Activated CD4-positive, alpha-beta T cell treated with anti-CD3 and anti-CD28 coated beads, Interleukin-2, Interleukin-6, amounts not matched to agents 100 ng/mL and 50 ng/mL, durations not matched to agents 16 hours and 8 hours (primary cell): ENCODE results near the gene PDRG1.

Source experiments
- DNase-seq: peaks from one replicate; pipeline ENCODE4 v3.0.0-alpha.2; 2020

Gene PDRG1

DNA sequence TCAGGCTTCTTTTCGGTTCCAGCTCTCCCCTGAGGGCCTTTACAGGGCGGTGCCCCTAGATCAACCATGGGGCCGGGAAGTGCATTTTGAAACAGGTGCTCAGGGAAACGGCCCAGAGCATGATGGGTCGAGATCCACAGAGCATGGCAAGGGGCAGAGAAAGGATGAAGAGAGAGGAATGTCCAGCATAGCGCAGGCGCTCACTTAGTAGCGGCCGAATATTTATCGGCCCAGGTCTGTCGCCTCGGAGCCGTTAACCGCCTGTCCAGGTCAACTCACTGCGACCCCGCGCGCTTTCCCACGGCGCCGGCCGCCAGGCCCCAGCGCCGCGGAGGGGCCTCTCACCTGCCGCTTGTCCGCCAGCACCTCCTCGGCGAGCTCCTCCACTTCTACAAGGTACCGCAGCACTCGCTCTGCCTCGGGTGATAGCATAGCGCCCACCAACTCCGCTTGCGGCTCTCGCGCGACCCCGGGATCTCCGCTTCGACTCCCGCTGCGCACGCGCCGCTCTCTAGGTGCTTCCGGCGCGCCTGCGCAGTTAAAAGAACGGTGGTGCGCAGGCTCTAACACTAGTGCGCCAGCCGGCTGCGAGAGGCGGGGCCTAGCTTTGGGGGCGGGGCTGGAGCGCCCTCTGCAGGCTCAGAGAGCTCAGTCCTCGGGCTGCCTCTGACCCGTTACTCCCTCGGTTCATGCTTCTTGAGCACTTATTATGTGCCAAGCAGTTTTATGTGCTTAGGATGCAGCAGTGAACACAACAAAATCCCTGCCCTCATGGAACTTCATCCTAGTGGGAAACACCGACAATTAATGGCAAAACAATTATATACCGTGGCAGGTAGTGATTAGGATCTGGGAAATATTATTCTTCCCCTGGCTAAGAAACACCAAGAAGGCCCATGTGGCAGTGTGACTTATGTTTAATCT, at the start of gene PDRG1:
TSS of gene PDRG1 (minus strand) at position 517 of the 924 bp plus-strand sequence. CDS start at position 432, 85 bp downstream.
- DNase-seq = peak; percentile 97

DNA sequence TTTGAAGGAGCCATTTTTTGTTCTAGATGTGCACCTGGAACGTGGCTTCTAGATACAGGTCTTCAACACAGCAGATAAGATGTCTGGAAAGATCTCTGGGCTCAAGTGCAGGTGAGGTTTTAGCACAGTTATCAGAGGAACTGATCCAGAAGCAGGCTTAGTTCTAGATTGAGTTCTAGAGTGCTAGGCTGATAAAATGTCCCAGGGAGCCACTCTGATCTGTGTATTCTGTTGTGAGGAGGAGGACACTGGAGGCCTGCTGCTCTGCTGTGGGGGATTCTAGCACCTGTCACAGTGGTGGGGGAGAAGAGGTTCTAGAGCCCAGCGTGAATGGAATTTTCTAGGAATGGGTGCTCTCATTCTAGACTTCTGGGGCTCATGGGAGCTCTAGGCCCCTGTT, 46.4 kb upstream of the PDRG1 start:
- DNase-seq = no peak

DNA sequence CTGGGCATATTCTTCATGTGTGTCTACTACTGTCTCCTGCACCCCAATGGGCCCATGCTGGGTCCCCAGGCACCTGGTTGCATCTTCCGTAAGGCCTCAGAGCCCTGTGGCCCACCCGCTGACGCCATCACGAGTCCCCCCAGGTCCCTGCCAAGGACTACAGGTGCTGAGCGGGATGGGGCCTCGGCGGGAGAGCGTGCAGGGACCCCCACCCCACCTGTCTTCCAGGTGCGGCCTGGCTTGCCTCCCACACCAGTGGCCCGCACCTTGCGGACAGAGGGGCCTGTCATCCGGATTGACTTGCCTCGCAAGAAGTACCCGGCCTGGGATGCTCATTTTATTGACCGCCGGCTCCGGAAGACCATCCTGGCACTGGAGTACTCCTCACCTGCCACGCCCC, 45.1 kb upstream of the PDRG1 start:
- no peak for DNase-seq

DNA sequence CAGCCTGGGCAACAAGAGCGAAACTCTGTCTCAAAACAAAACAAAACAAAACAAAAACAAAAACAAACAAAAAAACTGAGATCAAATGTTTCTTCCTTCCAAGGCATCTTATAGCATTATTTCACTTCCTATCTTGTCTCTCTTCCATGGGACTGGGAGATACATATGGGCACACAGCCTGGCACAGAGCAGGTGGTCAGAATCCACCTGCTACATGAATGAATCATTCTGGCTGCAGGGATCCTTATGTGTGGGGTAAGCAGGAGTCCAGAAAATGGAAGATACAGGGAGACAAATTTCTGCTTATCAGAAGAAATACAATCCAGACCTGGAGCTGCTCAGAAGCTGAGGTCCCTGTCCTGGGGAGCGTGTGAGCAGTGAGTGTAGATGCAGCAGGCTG, 40.2 kb upstream of the PDRG1 start:
- DNase-seq = no peak

DNA sequence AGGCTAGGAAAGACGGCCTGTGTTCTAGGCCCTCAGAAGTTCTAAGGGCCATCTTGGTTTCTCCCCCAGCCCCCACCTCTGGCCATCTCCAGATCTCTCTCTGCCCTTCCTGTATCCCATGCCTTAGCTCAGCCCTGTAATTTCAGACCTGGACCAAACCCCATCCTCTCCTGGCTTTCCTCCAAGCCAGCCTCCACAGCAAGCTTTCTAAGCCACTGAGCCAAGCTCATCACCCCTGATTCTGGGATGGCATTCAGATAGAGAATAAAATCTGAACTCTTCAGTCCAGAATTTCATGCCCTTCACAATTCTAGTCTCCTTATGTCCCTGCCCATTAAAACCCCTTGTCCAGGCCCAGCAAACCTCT, 39.5 kb upstream of the PDRG1 start:
- no peak for DNase-seq

DNA sequence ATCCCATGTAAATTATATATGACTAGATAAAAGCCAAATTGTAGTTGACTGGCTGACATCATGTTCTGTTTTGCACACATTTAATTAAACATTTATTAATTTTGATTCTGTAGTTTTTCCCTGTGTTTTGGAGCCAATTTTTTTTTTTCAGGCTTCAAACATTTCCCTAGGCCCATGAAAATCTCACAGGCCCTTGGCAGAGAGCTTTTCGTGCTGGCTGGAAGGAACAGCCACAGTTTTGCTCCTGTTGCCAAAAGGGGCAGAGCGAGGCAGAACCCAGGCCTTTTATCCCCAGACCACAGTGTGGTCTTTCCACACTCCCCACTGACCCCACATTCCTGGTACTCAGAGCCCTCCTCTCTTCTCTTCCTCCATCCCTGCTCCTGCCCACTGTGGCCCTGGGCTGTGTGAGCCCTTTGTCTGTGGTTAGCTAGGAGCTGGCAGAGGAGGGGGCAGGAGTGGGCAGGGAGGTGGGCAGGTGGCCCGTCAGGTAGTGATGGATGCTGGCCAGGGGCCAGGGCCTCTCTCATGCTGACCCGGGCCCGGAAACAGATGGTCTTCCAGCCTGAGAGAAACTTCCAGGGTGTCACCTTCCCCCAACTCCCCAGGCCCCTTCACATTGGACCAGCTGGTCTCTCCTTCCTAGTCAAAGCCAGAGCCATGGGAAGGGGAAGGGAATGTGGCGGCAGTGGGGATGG, 38.9 kb upstream of the PDRG1 start:
- DNase-seq = no peak

DNA sequence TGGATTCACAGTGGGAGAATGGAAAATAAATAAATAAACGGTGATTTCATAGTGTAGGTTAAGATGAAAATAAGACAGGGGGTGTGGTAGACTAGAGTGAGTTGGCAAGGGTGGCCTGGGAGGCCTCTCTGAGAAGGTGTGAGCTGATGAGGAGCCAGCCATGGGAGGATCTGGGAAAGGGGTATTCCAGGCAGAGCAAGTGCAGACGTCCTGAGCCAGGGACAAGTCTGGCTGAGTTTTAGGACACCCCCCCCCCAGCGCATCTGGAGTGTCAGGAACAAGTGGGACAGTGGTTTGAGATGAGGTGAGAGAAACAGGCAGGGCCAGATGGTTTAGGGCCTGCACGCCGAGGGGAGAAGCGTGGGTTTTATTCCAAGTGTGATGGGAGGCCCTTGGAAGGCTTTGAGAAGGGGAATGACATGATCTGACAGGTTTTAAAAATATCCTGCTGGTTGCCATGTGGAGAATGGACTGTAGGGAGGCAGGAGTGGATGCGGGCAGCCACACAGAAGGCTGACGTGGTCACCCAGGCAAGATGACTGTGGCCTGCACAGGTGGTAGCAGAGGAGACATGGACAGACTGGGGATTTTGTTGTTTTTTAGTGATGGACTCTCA, 37.3 kb upstream of the PDRG1 start:
- no peak for DNase-seq

DNA sequence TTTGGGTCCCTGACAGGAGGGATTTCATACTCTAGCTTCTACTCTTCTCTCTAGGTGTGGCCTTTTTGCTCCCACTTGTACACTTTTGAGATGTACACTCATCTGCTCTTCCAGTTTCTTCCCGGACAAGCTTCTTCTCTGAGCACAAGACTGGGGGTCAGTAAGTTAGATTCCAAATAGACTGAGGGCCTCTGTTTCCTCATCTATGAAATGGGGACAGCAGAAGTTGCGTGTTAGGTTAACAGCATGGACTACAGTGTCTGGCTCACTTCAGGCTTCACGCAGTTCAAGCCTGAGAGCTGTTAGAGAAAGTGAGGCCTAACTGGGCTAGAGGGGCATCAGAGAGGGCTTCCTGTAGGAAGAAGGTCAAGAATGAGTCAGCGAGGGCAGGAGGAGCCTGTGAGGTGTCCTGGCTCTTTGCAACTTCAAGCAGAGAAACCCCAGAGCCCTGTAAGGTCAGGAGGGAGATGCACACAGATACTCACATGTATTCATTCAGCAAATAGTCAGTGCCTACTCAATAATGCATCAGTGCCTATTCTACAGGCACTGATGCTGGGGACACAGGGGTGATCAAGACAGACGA, 36.7 kb upstream of the PDRG1 start:
- no peak for DNase-seq

DNA sequence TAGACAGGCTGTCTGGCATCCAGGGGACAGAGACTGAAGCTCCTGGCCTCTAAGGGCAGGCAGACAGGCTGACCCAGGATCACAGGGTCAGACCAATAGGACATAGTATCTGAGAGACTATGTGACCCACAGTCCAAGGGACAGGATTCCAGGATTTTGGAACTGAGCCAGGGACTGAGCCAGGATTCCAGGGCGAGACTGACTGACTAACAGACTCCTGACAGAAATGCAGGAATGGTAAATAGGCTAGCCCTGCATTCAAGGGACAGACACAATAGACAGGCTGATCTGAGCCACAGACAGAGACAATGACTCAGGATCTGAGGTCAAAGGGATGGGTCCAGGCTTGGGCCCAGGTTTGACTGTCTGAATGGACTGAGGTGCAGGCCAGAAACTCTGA, 35.9 kb upstream of the PDRG1 start:
- no peak for DNase-seq

DNA sequence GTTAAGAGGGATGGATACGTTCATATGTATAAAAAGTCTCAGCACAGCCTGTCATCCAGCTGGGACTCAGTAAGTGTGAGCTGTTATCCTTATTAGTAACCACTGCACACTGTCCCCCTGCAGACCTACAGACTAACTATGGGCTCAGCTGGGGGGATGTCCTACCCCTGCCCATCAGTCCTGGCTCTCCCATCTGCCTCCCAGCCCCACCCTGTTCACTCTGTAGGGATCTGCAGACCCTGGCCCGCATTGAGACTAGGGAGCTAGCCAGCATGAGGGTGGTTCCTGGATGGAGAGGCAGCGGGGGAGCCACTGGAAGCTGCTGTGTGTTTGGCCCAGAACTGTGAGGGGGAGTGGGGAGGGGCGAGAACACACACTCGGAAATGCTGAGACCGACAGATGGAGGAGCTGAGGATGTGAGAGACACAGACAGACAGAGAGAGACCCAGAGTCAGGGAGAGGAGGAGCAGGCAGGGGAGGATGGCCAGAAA, 33.2 kb upstream of the PDRG1 start:
- DNase-seq = no peak

DNA sequence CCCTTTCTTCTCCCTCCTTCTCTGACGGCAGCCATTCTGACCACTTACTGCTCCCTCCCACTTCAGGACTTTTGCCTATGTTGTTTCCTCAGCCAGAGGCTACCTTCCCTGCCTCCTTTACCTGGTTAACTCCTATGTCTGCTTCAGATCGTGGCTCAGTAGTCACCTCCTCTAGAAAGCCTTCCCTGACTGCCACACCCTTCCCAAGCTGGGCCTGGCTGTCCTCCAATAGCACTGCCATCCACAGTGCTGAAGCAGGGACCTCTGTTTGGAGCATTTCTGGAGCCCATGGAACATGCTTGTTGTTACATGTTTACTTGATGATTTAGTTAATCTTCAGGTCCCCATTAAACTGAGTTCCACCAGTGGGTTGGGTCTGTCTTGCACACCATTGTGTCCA, 29.9 kb upstream of the PDRG1 start:
- DNase-seq = no peak

DNA sequence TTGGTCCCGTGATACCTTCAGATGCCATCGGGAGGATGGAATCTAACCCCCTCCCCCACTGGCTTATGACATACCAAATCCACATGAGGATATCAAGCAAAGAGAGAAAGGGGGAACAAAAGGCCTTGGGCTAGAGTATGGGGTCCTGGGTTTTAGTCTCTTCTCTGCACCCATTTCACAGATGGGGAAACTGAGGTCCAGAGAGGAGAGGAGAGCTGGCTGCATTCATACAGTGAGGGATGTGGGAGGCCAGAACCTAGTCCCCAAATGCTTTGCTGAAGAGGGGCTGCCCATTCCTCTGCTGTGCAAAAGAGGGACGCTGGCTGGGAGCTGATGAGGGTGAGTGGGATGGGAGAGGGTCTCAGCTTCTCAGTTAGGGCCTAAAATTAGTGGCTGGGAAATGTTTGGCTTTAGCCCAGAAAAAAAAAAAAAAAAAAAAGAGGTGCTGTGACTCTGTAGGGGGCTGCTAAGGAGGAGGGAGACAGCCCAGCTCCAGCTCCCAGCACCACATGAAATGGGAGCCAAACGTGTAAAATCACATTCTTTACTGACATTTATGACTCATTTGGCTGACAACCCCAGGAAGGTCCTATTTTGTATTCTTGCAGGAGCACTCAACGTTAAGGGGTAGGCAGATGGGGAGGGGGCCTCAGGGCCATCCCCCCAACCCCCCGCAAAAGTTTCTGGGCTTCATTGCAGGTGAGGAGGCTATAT, 28.0 kb upstream of the PDRG1 start:
- DNase-seq = no peak

DNA sequence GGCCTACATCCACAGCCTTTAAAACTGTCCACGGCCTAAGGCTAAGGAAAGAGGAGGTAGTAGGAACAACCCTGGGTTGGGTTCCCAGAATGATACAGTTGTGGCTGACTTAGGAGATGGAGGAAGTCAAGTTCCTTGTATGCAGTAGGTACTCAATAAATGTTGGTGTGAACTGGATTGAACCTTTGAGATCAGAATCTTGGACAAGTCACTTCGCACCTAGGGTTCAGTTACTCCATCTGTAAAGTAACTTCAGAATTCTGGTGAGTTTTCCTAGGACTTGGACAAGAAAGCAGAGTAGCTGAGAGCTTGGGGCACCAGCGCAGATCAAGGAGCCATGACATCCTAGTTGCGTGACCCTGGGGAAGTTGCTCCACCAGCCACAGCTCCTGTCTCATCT, 25.2 kb upstream of the PDRG1 start:
- no peak for DNase-seq

DNA sequence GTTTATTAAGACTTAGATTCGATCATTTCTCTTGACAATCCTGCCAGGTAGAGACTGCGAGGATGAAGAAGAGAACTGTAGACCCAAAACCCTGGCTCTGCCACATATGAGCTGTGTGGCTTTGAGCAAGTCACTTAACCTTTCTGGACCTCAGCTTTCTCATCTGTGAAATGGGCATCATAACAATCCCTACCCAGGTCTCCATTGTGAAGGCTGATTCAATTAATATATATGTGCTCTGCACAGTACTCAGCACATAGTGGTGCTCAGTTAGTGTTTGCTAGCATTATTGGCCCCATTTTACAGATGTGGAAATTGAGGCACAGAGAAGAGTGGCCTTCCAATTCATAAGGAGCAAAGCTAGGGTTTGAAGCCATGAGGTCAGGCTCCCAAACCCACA, 24.0 kb upstream of the PDRG1 start:
- no peak for DNase-seq

DNA sequence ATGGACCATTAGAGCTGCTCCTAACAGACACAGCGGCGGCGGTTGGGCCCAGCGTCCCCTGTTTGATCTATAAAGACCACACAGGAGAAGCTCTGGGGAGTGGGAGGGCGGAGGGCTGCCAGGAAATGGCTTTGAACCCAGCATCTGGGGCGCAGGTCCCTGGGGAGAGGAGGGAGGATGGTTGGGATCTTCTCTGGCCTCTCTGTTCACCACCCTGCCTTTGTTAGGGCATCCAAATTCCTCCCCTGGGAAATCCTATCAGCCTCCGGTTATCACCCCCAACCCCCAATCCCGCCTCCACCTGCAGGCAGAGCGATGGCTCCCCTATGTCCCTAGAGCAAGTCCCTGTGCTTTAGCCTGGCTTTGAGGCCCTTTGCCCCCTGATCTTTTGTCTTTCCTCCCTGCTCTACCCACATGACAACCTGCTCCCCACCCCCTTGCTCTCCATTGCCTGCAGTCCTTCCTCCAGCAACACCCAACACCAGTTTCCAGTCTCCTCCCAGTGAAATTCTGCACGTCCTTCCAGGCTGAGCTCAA, 23.2 kb upstream of the PDRG1 start:
- no peak for DNase-seq

DNA sequence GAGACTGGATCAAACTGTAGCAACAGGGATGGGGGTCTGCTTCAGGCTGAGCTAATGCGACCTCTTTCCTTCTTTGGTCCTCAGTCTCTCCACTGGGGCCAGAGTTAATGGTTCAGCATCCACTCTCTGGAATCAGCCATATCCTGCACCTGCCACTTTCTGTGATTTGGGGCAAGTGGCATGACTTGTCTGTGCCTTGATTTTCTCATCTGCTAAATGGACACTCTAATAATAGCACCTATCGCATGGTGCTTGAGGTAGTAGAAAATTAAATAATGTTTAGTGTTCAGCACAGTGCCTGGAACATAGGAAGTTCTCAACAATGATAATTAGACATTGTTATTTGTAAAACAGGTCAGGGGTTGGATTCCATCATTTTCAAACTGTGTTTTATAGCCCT, 22.4 kb upstream of the PDRG1 start:
- no peak for DNase-seq

DNA sequence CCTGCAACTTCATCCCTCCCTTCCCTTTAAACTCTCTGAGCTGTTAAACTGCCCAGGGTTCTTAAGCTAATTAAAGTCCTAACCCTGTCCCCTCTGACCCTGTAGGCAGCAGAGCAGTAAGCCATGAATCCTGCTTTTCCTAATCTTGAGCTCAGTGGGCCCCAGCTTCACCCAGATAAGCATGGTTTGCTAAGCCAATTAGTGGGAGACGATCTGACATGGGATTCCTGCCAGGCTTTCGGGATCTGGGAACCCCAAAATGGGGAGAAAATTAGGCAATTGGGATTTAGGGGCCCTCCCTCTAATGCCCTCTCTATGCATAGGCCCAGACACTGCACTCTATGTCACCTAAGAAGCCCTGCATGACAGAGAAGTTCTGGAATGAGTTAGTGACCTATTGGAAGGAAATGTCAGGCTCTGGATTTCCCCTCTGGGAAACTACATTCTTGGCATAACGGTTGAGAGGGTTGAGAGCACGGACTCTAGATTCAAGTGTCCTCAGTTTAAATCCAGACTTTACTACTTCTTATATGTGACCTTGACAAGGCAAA, 20.7 kb upstream of the PDRG1 start:
- no peak for DNase-seq

DNA sequence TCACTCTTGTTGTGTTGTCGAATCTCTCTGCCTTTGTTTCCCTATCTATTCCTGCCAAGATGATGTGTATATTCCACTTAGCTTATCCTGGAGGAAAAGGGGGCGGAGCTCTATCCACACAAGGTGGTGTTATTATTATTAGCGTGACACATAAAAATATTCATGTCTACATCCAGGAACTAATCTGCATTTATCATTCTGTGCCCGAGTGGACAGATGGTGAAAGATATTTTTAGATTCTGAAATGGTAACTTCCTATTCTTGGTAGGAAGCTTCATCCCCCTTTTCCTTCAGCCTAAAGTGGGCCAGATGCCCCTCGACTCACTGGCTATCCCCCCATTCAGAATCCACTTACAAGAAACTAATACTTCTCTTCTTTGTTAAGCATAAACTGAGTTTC, 18.1 kb upstream of the PDRG1 start:
- DNase-seq = no peak

DNA sequence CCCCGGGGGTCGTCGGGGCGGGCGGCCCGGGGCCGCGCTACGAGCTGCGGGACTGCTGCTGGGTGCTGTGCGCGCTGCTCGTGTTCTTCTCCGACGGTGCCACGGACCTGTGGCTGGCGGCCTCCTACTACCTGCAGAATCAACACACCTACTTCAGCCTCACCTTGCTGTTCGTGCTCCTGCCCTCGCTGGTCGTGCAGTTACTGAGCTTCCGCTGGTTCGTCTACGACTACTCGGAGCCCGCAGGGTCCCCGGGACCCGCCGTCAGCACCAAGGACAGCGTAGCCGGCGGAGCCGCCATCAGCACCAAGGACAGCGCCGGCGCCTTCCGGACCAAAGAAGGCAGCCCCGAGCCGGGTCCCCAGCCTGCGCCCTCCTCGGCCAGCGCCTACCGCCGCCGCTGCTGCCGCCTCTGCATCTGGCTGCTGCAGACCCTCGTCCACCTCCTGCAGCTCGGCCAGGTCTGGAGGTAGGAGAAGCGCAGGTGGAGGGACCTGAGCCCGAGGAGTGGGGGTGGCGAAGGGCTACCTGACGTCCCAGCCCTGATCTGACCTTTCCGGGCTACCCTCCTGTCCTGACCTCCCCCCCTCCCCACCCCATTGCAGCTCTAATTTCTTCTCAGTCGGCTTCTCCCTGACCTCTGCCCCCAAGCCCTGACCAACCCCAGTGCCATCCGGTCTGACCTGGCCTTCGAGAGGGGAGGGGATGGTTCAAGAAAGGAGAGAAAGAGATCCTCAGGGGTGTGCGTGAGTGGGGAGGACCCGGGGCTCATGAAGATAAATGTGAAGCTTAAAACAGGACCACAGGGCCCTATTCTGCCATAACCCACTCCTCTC, 16.7 kb upstream of the PDRG1 start:
- DNase-seq = peak; percentile 78

DNA sequence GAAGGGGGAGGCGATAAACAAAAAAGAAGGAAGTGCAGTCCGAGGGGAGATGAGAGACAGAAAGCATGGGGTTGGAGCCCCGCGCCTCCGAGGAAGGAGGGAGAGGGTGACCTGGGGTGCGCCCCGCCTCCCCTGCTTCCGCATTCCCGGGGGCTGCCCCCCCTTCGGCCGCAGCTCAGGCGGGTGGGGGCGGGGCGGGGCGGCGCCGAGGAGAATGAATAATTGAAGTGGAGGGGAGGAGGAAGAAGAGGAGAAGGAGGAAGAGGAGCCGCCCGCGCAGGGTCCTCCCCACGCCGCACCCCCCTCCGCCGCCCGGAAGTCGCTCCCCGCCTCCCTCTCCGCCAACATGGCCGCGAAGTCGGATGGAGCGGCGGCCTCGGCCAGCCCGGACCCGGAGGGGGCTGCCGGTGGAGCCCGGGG, 16.0 kb upstream of the PDRG1 start, which contains the start of gene XKR7:
TSS of gene XKR7 (plus strand) at position 322 of the 420 bp plus-strand sequence. CDS start at position 347, 25 bp downstream.
- DNase-seq = no peak
